Neural progenitor cell (in vitro differentiated cells): ENCODE data around the gene SLIT2. TPM values are rescaled to one million over a fixed set of nuclear protein-coding genes. Genes with fewer than 3 reads are reported as not detected.

Source experiments
- DNase-seq: peaks from one replicate; pipeline ENCODE4 v3.0.0-alpha.2; 2016; ENCODE audit warnings: low spot score
- H2AFZ ChIP-seq: fragments of 200-600 bp; sonication (generic); replicated peaks from 2 replicates; pipeline ENCODE4 v1.6.1; 2016; ENCODE audit warnings: antibody characterized with exemption
- H3F3A ChIP-seq: fragments of 200-600 bp; sonication (generic); 2 replicates; pipeline ENCODE4 v1.6.1; 2016; ENCODE audit warnings: antibody characterized with exemption, low read depth
- H3K27ac ChIP-seq: fragments of 200-600 bp; sonication (generic); 2 replicates; pipeline ENCODE4 v1.5.1; 2016; ENCODE audit warnings: mild to moderate bottlenecking
- H3K27me3 ChIP-seq: fragments of 200-600 bp; sonication (generic); 2 replicates; pipeline ENCODE4 v1.6.1; 2016; ENCODE audit warnings: mild to moderate bottlenecking, moderate library complexity
- H3K36me3 ChIP-seq: fragments of 200-600 bp; sonication (generic); 2 replicates; pipeline ENCODE4 v1.5.1; 2016
- H3K4me1 ChIP-seq: fragments of 200-600 bp; sonication (generic); 2 replicates; pipeline ENCODE4 v1.6.1; 2016; ENCODE audit warnings: mixed run types
- H3K4me2 ChIP-seq: fragments of 200-600 bp; sonication (generic); 2 replicates; pipeline ENCODE4 v1.6.1; 2016
- H3K4me3 ChIP-seq: fragments of 200-600 bp; sonication (generic); 2 replicates; pipeline ENCODE4 v1.5.1; 2016
- H3K79me2 ChIP-seq: fragments of 200-600 bp; sonication (generic); 2 replicates; pipeline ENCODE4 v1.6.1; 2016; ENCODE audit warnings: low read depth
- H3K9ac ChIP-seq: fragments of 200-600 bp; sonication (generic); 2 replicates; pipeline ENCODE4 v1.6.1; 2016
- H3K9me3 ChIP-seq: fragments of 200-600 bp; sonication (generic); 2 replicates; pipeline ENCODE4 v1.5.1; 2016; ENCODE audit warnings: low read depth
- H4K20me1 ChIP-seq: fragments of 200-600 bp; sonication (generic); 2 replicates; pipeline ENCODE4 v1.6.1; 2016; ENCODE audit warnings: low read depth
- H3K27ac Mint-ChIP-seq: 3 replicates; pipeline ENCODE4 v1.8.0; 2021; ENCODE audit warnings: mixed read lengths
- H3K27me3 Mint-ChIP-seq: 2 replicates; pipeline ENCODE4 v1.8.0; 2022; ENCODE audit warnings: low read depth, mild to moderate bottlenecking, inconsistent platforms, moderate library complexity, mixed read lengths; ENCODE audit not compliant: insufficient read depth
- H3K36me3 Mint-ChIP-seq: 3 replicates; pipeline ENCODE4 v1.8.0; 2021; ENCODE audit warnings: mixed read lengths
- H3K4me1 Mint-ChIP-seq: 3 replicates; pipeline ENCODE4 v1.8.0; 2021; ENCODE audit warnings: mixed read lengths
- H3K4me3 Mint-ChIP-seq: 3 replicates; pipeline ENCODE4 v1.8.0; 2021; ENCODE audit warnings: mild to moderate bottlenecking, moderate library complexity, mixed read lengths
- H3K9me3 Mint-ChIP-seq: 3 replicates; pipeline ENCODE4 v1.8.0; 2020; ENCODE audit warnings: mixed read lengths
- CTCF ChIP-seq: fragments of 200-600 bp; sonication (generic); IDR thresholded peaks from 2 replicates; pipeline ENCODE4 v1.5.1; 2017; ENCODE audit warnings: antibody characterized with exemption, mild to moderate bottlenecking
- EZH2 ChIP-seq: fragments of 200-600 bp; sonication (generic); IDR thresholded peaks from 2 replicates; pipeline ENCODE4 v1.6.1; 2017; ENCODE audit warnings: antibody characterized with exemption, mild to moderate bottlenecking, moderate library complexity
- EZH2phosphoT487 ChIP-seq: fragments of 200-600 bp; sonication (generic); IDR thresholded peaks from 2 replicates; pipeline ENCODE4 v1.6.1; 2017; ENCODE audit warnings: antibody characterized with exemption
- total RNA-seq: library from RNA; depleted of rRNA; stranded (reverse); fragments of >200 nt; gene quantifications from 2 replicates; pipeline ENCODE4 v1.2.3, GENCODE V29; 2015; ENCODE audit warnings: low replicate concordance

The SLIT2 gene
- total RNA-seq, 1 donor from 2014 or later, result 3.0 TPM

DNA sequence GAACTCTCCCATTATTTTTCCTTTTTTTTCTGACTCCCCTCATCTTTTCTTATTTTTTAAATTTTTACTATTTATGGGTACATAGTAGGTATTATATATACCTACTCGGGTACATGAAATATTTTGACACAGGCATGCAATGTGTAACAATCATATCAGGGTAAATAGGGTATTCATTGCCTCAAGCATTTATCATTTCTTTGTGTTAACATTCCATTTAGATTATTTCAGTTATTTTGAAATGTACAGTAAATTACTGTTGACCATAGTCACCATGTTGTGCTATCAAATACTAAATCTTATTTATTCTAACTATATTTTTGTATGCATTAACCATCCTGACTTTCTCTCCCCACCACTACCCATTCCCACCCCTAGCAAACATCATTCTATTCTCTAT lies 33.8 kb upstream of the SLIT2 start:
- Histone ChIP-seq H3K4me3 (no peak overlapping the region), H3K27me3 (no peaks in the 10 kb centered on the region), H3K79me2 (no peaks in the 10 kb centered on the region), H3K9me3 (no peaks in the 10 kb centered on the region), H3F3A (no peaks in the 10 kb centered on the region), H3K4me1 (peaks cover 4% of the 10 kb centered on the region), H3K36me3 (no peaks in the 10 kb centered on the region), H3K4me2 (no peak overlapping the region), H2AFZ (no peak overlapping the region), H3K9ac (no peak overlapping the region), H4K20me1 (no peaks in the 10 kb centered on the region), H3K27ac (no peak overlapping the region)
- no peak overlapping the region for H3K27ac Mint-ChIP-seq
- no peak overlapping the region for H3K4me3 Mint-ChIP-seq
- H3K27me3 Mint-ChIP-seq, result no peaks in the 10 kb centered on the region
- H3K4me1 Mint-ChIP-seq, result no peaks in the 10 kb centered on the region
- no peak for DNase-seq
- H3K9me3 Mint-ChIP-seq, result no peaks in the 10 kb centered on the region
- H3K36me3 Mint-ChIP-seq, result no peaks in the 10 kb centered on the region
- TF ChIP-seq EZH2 (no peak), EZH2phosphoT487 (no peak), CTCF (no peak)

DNA sequence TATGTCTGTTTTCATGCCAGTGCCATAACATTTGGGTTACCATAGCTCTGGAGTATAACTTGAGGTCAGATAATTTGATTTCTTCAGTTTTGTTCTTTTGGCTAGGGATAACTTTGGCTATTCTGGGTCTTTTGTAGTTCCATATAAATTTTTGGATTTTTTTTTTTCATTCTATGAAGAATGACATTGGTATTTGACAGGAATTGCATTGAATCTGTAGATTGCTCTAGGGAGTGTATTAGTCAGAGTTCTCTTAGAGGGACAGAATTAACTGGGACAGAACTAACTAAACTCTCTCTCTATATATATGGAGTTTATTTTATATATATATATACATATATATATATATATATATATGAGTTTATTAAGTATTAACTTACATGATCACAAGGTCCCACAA lies 32.2 kb upstream of the SLIT2 start:
- H3K27ac Mint-ChIP-seq, result no peak overlapping the region
- peaks cover 5% of the 10 kb centered on the region for H3K9me3 Mint-ChIP-seq
- no peaks in the 10 kb centered on the region for H3K36me3 ChIP-seq
- no peak for TF ChIP-seq EZH2phosphoT487
- TF ChIP-seq CTCF, result no peak
- no peak for TF ChIP-seq EZH2
- no peak overlapping the region for H3K4me2 ChIP-seq
- H4K20me1 ChIP-seq, result no peaks in the 10 kb centered on the region
- H3K79me2 ChIP-seq, result no peaks in the 10 kb centered on the region
- H3K36me3 Mint-ChIP-seq, result no peaks in the 10 kb centered on the region
- no peaks in the 10 kb centered on the region for H3K4me1 Mint-ChIP-seq
- H3K4me3 Mint-ChIP-seq, result no peak overlapping the region
- no peak for DNase-seq
- no peaks in the 10 kb centered on the region for H3F3A ChIP-seq
- H3K27me3 ChIP-seq, result no peaks in the 10 kb centered on the region
- no peak overlapping the region for H3K4me3 ChIP-seq
- H3K4me1 ChIP-seq, result no peaks in the 10 kb centered on the region
- no peak overlapping the region for H3K9ac ChIP-seq
- H3K27me3 Mint-ChIP-seq, result no peaks in the 10 kb centered on the region
- H3K9me3 ChIP-seq, result no peaks in the 10 kb centered on the region
- no peak overlapping the region for H2AFZ ChIP-seq
- no peak overlapping the region for H3K27ac ChIP-seq

- H3K4me1 Mint-ChIP-seq, result peaks cover 2% of the 10 kb centered on the region
- no peak overlapping the region for H3K4me3 ChIP-seq
- H3K27ac Mint-ChIP-seq, result no peak overlapping the region
- no peaks in the 10 kb centered on the region for H4K20me1 ChIP-seq
- TF ChIP-seq CTCF (no peak), EZH2phosphoT487 (no peak), EZH2 (no peak)
- H3K4me2 ChIP-seq, result no peak overlapping the region
- H3K9me3 ChIP-seq, result no peaks in the 10 kb centered on the region
- H3F3A ChIP-seq, result no peaks in the 10 kb centered on the region
- H3K79me2 ChIP-seq, result no peaks in the 10 kb centered on the region
- no peak overlapping the region for H3K4me3 Mint-ChIP-seq
- H3K36me3 ChIP-seq, result no peaks in the 10 kb centered on the region
- H3K36me3 Mint-ChIP-seq, result no peaks in the 10 kb centered on the region
- no peak overlapping the region for H2AFZ ChIP-seq
- H3K4me1 ChIP-seq, result no peaks in the 10 kb centered on the region
- peaks cover 6% of the 10 kb centered on the region for H3K9me3 Mint-ChIP-seq
- no peak overlapping the region for H3K27ac ChIP-seq
- peaks cover 6% of the 10 kb centered on the region for H3K27me3 Mint-ChIP-seq
- H3K9ac ChIP-seq, result no peak overlapping the region
- DNase-seq, result no peak
- H3K27me3 ChIP-seq, result no peaks in the 10 kb centered on the region
These were observed 13.7 kb upstream of the SLIT2 start for GRCh38 chr4:20237894-20238537.
